B cell (primary cell): ENCODE measurements around the gene CMIP. TPM values are rescaled to one million over a fixed set of nuclear protein-coding genes. Genes with fewer than 3 reads are reported as not detected.

Experiments used
- ATAC-seq: fragments of 200-7000 bp; cut with Tn5 transposase; one replicate; pipeline ENCODE4 v1.10.0; 2021; ENCODE audit warnings: low read depth, mild to moderate bottlenecking, moderate number of reproducible peaks, moderate library complexity
- CTCF ChIA-PET: fragments of 350-600 bp; sonication (Branson Sonifier 250); formaldehyde crosslinking; loops from one replicate; lab custom pipeline; 2021; ENCODE audit warnings: antibody characterized with exemption, inconsistent platforms; lab: Charles Lee
- POLR2A ChIA-PET: fragments of 350-600 bp; sonication (Branson Sonifier 250); formaldehyde crosslinking; loops from one replicate; lab custom pipeline; 2021; ENCODE audit warnings: antibody characterized with exemption; lab: Charles Lee
- DNase-seq: peaks from one replicate; pipeline ENCODE4 v3.0.0; 2013
- H2AFZ ChIP-seq: 2 replicates; pipeline ENCODE4 v1.6.1; 2012; ENCODE audit warnings: mild to moderate bottlenecking, low read depth, low read length; ENCODE audit not compliant: insufficient read depth, poor library complexity, severe bottlenecking
- H3K27ac ChIP-seq, 2 donors: 1 replicate in 1 of 2; 2 replicates in 1 of 2; pipeline ENCODE4 v1.5.1; 2012 to 2013; ENCODE audit warnings: low read length in 2 of 2, mild to moderate bottlenecking in 2 of 2, moderate library complexity in 1 of 2
- H3K27me3 ChIP-seq, 4 experiments: fragments of 200-600 bp in 1 of 4; sonication (generic) in 1 of 4; replicated peaks in 1 of 4; 1 replicate in 2 of 4; 2 replicates in 2 of 4; pipeline versions ENCODE4 v1.6.1 to v1.7.0; 2013 to 2016; ENCODE audit warnings: low read length in 3 of 4, mild to moderate bottlenecking in 2 of 4, mixed read lengths in 1 of 4, moderate library complexity in 1 of 4; ENCODE audit not compliant: insufficient read depth in 4 of 4, control insufficient read depth in 3 of 4; ENCODE audit errors: control extremely low read depth in 1 of 4
- H3K36me3 ChIP-seq, 2 experiments: replicated peaks in 1 of 2; 1 replicate in 1 of 2; 2 replicates in 1 of 2; pipeline versions ENCODE4 v1.6.1 to v1.7.1; 2013; ENCODE audit warnings: low read length in 1 of 2; ENCODE audit not compliant: insufficient read depth in 2 of 2, control insufficient read depth in 1 of 2; ENCODE audit errors: control extremely low read depth in 1 of 2, extremely low read depth in 1 of 2
- H3K4me1 ChIP-seq, 2 donors: fragments of 200-600 bp in 1 of 2; sonication (generic) in 1 of 2; 1 replicate in 1 of 2; 2 replicates in 1 of 2; pipeline versions ENCODE4 v1.5.1 to v1.6.1; 2013 to 2017; ENCODE audit warnings: low read length in 2 of 2; ENCODE audit not compliant: control insufficient read depth in 2 of 2, insufficient read depth in 2 of 2
- H3K4me2 ChIP-seq: replicated peaks from 2 replicates; pipeline ENCODE3; 2012; ENCODE audit warnings: mild to moderate bottlenecking, low read depth, low read length; ENCODE audit not compliant: poor library complexity, severe bottlenecking
- H3K4me3 ChIP-seq, 5 experiments: fragments of 200-600 bp in 1 of 5; sonication (generic) in 1 of 5; 1 replicate in 3 of 5; 2 replicates in 2 of 5; pipeline versions ENCODE4 v1.5.1 to v1.7.0; 2011 to 2016; ENCODE audit warnings: low read length in 4 of 5, mild to moderate bottlenecking in 4 of 5, low read depth in 2 of 5, control low read depth in 1 of 5, moderate library complexity in 1 of 5; ENCODE audit not compliant: insufficient read depth in 1 of 5; ENCODE audit errors: control extremely low read depth in 1 of 5, extremely low read depth in 1 of 5
- H3K79me2 ChIP-seq: fragments of 200-600 bp; sonication (generic); one replicate; pipeline ENCODE4 v1.6.0; 2016; ENCODE audit warnings: low read length; ENCODE audit not compliant: control insufficient read depth, insufficient read depth
- H3K9ac ChIP-seq: fragments of 200-600 bp; sonication (generic); 2 replicates; pipeline ENCODE4 v1.6.1; 2017; ENCODE audit warnings: mild to moderate bottlenecking, low read length, moderate library complexity
- H3K9me3 ChIP-seq, 3 donors: one replicate each; pipeline versions ENCODE4 v1.6.1 to v1.7.1; 2013; ENCODE audit warnings: low read length in 2 of 3; ENCODE audit not compliant: control insufficient read depth in 2 of 3, insufficient read depth in 1 of 3; ENCODE audit errors: control extremely low read depth in 1 of 3
- H4K20me1 ChIP-seq: 2 replicates; pipeline ENCODE4 v1.6.0; 2012; ENCODE audit warnings: mild to moderate bottlenecking, low read length; ENCODE audit not compliant: insufficient read depth, control insufficient read depth, poor library complexity, severe bottlenecking
- H3K27ac Mint-ChIP-seq: one replicate; pipeline ENCODE4 v1.8.0; 2021; ENCODE audit warnings: mixed read lengths
- H3K27me3 Mint-ChIP-seq: one replicate; pipeline ENCODE4 v1.8.0; 2021; ENCODE audit warnings: mixed read lengths
- H3K4me1 Mint-ChIP-seq: one replicate; pipeline ENCODE4 v1.8.0; 2021; ENCODE audit warnings: mixed read lengths
- H3K4me3 Mint-ChIP-seq: one replicate; pipeline ENCODE4 v1.8.0; 2021; ENCODE audit warnings: mixed read lengths
- H3K9me3 Mint-ChIP-seq: one replicate; pipeline ENCODE4 v1.8.0; 2022; ENCODE audit warnings: mixed read lengths; ENCODE audit not compliant: insufficient read depth
- EZH2 ChIP-seq: IDR thresholded peaks from 2 replicates; pipeline ENCODE4 v1.6.1; 2012; ENCODE audit warnings: borderline replicate concordance, low read depth, mild to moderate bottlenecking, moderate library complexity, low read length; ENCODE audit not compliant: insufficient read depth, poor library complexity, severe bottlenecking
- WGBS: methylation state at CpG from one replicate; pipeline ENCODE4 v1.1.5; 2013; ENCODE audit warnings: missing lambda C conversion rate; ENCODE audit not compliant: insufficient coverage; 5-methylcytosine and 5-hydroxymethylcytosine counted together
- intact Hi-C: fragments of 100-400 bp; cut with micrococcal nuclease; formaldehyde crosslinking; loops from one replicate; pipeline ENCODE4 v1.10.0; 2022
- polyA plus RNA-seq: library from polyadenylated mRNA; depleted of rRNA; stranded (reverse); fragments of >200 nt; gene quantifications from 2 replicates; pipeline ENCODE4 v1.2.3, GENCODE V29; 2012
- total RNA-seq, 2 donors: library from RNA; stranded (reverse); fragments of 120-200 nt in 1 of 2; gene quantifications; 1 replicate in 1 of 2; 2 replicates in 1 of 2; pipeline versions ENCODE4 v1.2.3 to v1.2.4, GENCODE V29; 2013 to 2022
- TF ChIP-seq, protein P1 (sequence below): fragments of 200-600 bp; IDR thresholded peaks from one replicate; pipeline ENCODE4 v1.8.0; 2022; ENCODE audit warnings: antibody characterized with exemption, mild to moderate bottlenecking

CMIP gene
- total and polyA plus RNA-seq, 2 donors (not counting 1 experiment from before 2014, with no cell fraction given): 27.1 to 155 TPM

GRCh38 chr16:81419806-81420205, 24.8 kb upstream of the CMIP start:
- ATAC-seq: no peak
- H3K9me3 ChIP-seq: peaks cover 0 to 4% (median 0%) of the 10 kb centered on the region in 3 donors
- no peak overlapping the region for H3K4me3 ChIP-seq
- H4K20me1 ChIP-seq: no peaks in the 10 kb centered on the region
- no peak overlapping the region for H3K27ac ChIP-seq
- no peak overlapping the region for H3K27ac Mint-ChIP-seq
- H2AFZ ChIP-seq: no peak overlapping the region
- H3K79me2 ChIP-seq: no peaks in the 10 kb centered on the region
- H3K27me3 Mint-ChIP-seq: no peaks in the 10 kb centered on the region
- H3K4me1 Mint-ChIP-seq: peaks cover 16% of the 10 kb centered on the region
- ChIA-PET CTCF (interaction anchor here (0.7 to 2.4 kb wide), 4 partner anchors 9 to 16 kb away, joined by 3 to 10 read pairs (median 6); no protein-coding TSS in a partner anchor), POLR2A (interaction anchor here (0.7 kb wide), 1 partner anchor 53 kb away, joined by 4 read pairs; no protein-coding TSS in a partner anchor)
- WGBS: 97% methylated on average over 8 of the region's 9 CpGs
- intact Hi-C loops: no loop called here
- peaks cover 4 to 14% of the 10 kb centered on the region in 2 donors for H3K4me1 ChIP-seq
- H3K4me2 ChIP-seq: no peak overlapping the region
- H3K27me3 ChIP-seq: no peaks in the 10 kb centered on the region
- no peaks in the 10 kb centered on the region for H3K36me3 ChIP-seq
- DNase-seq: no peak
- H3K9me3 Mint-ChIP-seq: no peaks in the 10 kb centered on the region
- no peak overlapping the region for H3K9ac ChIP-seq
- TF ChIP-seq, protein P1, sequence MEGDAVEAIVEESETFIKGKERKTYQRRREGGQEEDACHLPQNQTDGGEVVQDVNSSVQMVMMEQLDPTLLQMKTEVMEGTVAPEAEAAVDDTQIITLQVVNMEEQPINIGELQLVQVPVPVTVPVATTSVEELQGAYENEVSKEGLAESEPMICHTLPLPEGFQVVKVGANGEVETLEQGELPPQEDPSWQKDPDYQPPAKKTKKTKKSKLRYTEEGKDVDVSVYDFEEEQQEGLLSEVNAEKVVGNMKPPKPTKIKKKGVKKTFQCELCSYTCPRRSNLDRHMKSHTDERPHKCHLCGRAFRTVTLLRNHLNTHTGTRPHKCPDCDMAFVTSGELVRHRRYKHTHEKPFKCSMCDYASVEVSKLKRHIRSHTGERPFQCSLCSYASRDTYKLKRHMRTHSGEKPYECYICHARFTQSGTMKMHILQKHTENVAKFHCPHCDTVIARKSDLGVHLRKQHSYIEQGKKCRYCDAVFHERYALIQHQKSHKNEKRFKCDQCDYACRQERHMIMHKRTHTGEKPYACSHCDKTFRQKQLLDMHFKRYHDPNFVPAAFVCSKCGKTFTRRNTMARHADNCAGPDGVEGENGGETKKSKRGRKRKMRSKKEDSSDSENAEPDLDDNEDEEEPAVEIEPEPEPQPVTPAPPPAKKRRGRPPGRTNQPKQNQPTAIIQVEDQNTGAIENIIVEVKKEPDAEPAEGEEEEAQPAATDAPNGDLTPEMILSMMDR: no peak
- no peak for TF ChIP-seq EZH2
- H3K4me3 Mint-ChIP-seq: no peak overlapping the region

DNA sequence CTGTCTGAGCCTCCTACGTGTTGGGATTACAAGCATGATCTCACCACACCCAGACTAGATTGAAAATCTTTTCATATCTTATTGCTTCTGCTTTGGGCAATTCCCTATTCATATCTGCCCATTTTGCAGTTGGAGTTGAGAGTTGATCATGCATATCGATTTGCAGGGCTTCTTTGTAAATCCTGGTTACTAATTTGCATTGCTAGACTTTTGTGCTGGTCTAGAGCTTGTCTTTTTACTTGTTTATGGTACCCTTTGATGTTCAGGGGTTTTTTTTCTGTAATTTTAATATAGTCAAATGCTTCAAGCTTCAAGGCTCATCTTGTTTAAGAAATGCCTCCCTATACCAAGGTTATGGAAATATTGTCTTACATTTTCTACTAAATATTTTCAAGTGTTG, 23.5 kb upstream of the CMIP start:
- POLR2A ChIA-PET: no interaction called here
- peaks cover 0 to 4% (median 0%) of the 10 kb centered on the region in 3 donors for H3K9me3 ChIP-seq
- H3K27me3 Mint-ChIP-seq: no peaks in the 10 kb centered on the region
- H3K27ac Mint-ChIP-seq: no peak overlapping the region
- H3K4me3 ChIP-seq: no peak overlapping the region
- no peaks in the 10 kb centered on the region for H3K36me3 ChIP-seq
- no peaks in the 10 kb centered on the region for H3K79me2 ChIP-seq
- ATAC-seq (no peak), DNase-seq (no peak)
- TF ChIP-seq, protein P1: no peak
- no peak for TF ChIP-seq EZH2
- H3K27me3 ChIP-seq: no peaks in the 10 kb centered on the region
- no peaks in the 10 kb centered on the region for H4K20me1 ChIP-seq
- no peak overlapping the region for H3K4me2 ChIP-seq
- H3K4me1 ChIP-seq: peaks cover 11 to 20% of the 10 kb centered on the region in 2 donors
- H3K4me1 Mint-ChIP-seq: peaks cover 26% of the 10 kb centered on the region
- no peak overlapping the region for H2AFZ ChIP-seq
- no peak overlapping the region for H3K9ac ChIP-seq
- 80% methylated on average over 1 of the region's 2 CpGs for WGBS
- intact Hi-C loops: no loop called here
- H3K27ac ChIP-seq: no peak overlapping the region
- H3K9me3 Mint-ChIP-seq: no peaks in the 10 kb centered on the region
- CTCF ChIA-PET: interaction anchor here (1.9 to 2.4 kb wide), 2 partner anchors 8 to 17 kb away, joined by 5 to 10 read pairs; no protein-coding TSS in a partner anchor
- no peak overlapping the region for H3K4me3 Mint-ChIP-seq
